GM23338 (cell line): Measurements from ENCODE around the gene SERPINA6. TPM values are rescaled to one million over a fixed set of nuclear protein-coding genes. Genes with fewer than 3 reads are reported as not detected.

Source experiments
- ATAC-seq: fragments of 200-7000 bp; cut with Tn5 transposase; 3 replicates; pipeline ENCODE4 v1.9.1; 2020
- DNase-seq: peaks from one replicate; pipeline ENCODE4 v3.0.0-alpha.2; 2015; ENCODE audit warnings: low spot score
- H2AFZ ChIP-seq: fragments of 200-600 bp; sonication (generic); 2 replicates; pipeline ENCODE4 v1.8.0; 2016; ENCODE audit warnings: antibody characterized with exemption, mild to moderate bottlenecking, moderate library complexity
- H3F3A ChIP-seq: fragments of 200-600 bp; sonication (generic); replicated peaks from 2 replicates; pipeline ENCODE4 v1.8.0; 2017; ENCODE audit warnings: antibody characterized with exemption, mixed run types, low read depth
- H3K27ac ChIP-seq: fragments of 200-600 bp; sonication (generic); 2 replicates; pipeline ENCODE4 v1.6.1; 2016; ENCODE audit warnings: low read depth
- H3K27me3 ChIP-seq: fragments of 200-600 bp; sonication (generic); 2 replicates; pipeline ENCODE4 v1.8.0; 2016; ENCODE audit warnings: mild to moderate bottlenecking, mixed run types, moderate library complexity; ENCODE audit not compliant: insufficient read depth
- H3K36me3 ChIP-seq: fragments of 200-600 bp; sonication (generic); 2 replicates; pipeline ENCODE4 v1.8.0; 2016; ENCODE audit warnings: mild to moderate bottlenecking; ENCODE audit not compliant: insufficient read depth
- H3K4me1 ChIP-seq: fragments of 200-600 bp; sonication (generic); 2 replicates; pipeline ENCODE4 v1.8.0; 2016; ENCODE audit warnings: mild to moderate bottlenecking, moderate library complexity; ENCODE audit not compliant: insufficient read depth
- H3K4me2 ChIP-seq: fragments of 200-600 bp; sonication (generic); 2 replicates; pipeline ENCODE4 v1.7.1; 2017; ENCODE audit warnings: mixed run types
- H3K4me3 ChIP-seq: fragments of 200-600 bp; sonication (generic); 2 replicates; pipeline ENCODE4 v1.6.1; 2016; ENCODE audit warnings: mixed run types
- H3K79me2 ChIP-seq: fragments of 200-600 bp; sonication (generic); replicated peaks from 2 replicates; pipeline ENCODE4 v1.8.0; 2017; ENCODE audit warnings: mild to moderate bottlenecking; ENCODE audit not compliant: insufficient read depth
- H3K9me2 ChIP-seq: fragments of 200-600 bp; sonication (generic); 2 replicates; pipeline ENCODE4 v1.8.0; 2017; ENCODE audit not compliant: insufficient read depth
- H4K20me1 ChIP-seq: fragments of 200-600 bp; sonication (generic); replicated peaks from 2 replicates; pipeline ENCODE4 v1.8.0; 2017; ENCODE audit warnings: mild to moderate bottlenecking; ENCODE audit not compliant: insufficient read depth
- H3K27ac Mint-ChIP-seq: 2 replicates; pipeline ENCODE4 v1.8.0; 2020; ENCODE audit warnings: inconsistent platforms, mild to moderate bottlenecking, moderate library complexity, mixed read lengths
- H3K27me3 Mint-ChIP-seq: 3 replicates; pipeline ENCODE4 v1.8.0; 2022; ENCODE audit warnings: low read depth, mild to moderate bottlenecking, moderate library complexity, mixed read lengths, inconsistent platforms; ENCODE audit not compliant: insufficient read depth, poor library complexity
- H3K36me3 Mint-ChIP-seq: 3 replicates; pipeline ENCODE4 v1.8.0; 2021; ENCODE audit warnings: low read depth, mild to moderate bottlenecking, inconsistent platforms, moderate library complexity, mixed read lengths
- H3K4me1 Mint-ChIP-seq: 3 replicates; pipeline ENCODE4 v1.8.0; 2020; ENCODE audit warnings: mild to moderate bottlenecking, inconsistent platforms, mixed read lengths
- H3K4me3 Mint-ChIP-seq: 3 replicates; pipeline ENCODE4 v1.8.0; 2021; ENCODE audit warnings: moderate library complexity, mild to moderate bottlenecking, inconsistent platforms, mixed read lengths
- H3K9me3 Mint-ChIP-seq: 3 replicates; pipeline ENCODE4 v1.8.0; 2020; ENCODE audit warnings: moderate library complexity, mild to moderate bottlenecking, inconsistent platforms, mixed read lengths
- CREB1 ChIP-seq: fragments of 250-450 bp; sonication (Bioruptor Pico); IDR thresholded peaks from 2 replicates; pipeline ENCODE4 v1.5.0; 2020; ENCODE audit warnings: low read depth, mild to moderate bottlenecking, moderate library complexity
- ETS1 ChIP-seq: IDR thresholded peaks from 2 replicates; pipeline ENCODE4 v1.6.1; 2016; ENCODE audit warnings: antibody characterized with exemption
- EZH2 ChIP-seq: fragments of 200-600 bp; sonication (generic); IDR thresholded peaks from one replicate; pipeline ENCODE4 v1.8.0; 2017; ENCODE audit warnings: antibody characterized with exemption, mild to moderate bottlenecking, low read depth; ENCODE audit not compliant: unreplicated experiment
- EZH2phosphoT487 ChIP-seq: fragments of 200-600 bp; sonication (generic); IDR thresholded peaks from one replicate; pipeline ENCODE4 v1.8.1; 2018; ENCODE audit warnings: antibody characterized with exemption; ENCODE audit not compliant: unreplicated experiment
- JUNB ChIP-seq: IDR thresholded peaks from one replicate; pipeline ENCODE4 v1.6.1; 2016; ENCODE audit warnings: antibody characterized with exemption; ENCODE audit not compliant: unreplicated experiment
- NANOG ChIP-seq: IDR thresholded peaks from 2 replicates; pipeline ENCODE4 v1.6.1; 2016; ENCODE audit warnings: antibody characterized with exemption, borderline replicate concordance
- POLR2AphosphoS5 ChIP-seq: IDR thresholded peaks from 2 replicates; pipeline ENCODE4 v1.6.1; 2016; ENCODE audit warnings: antibody characterized with exemption, low read depth
- REST ChIP-seq: IDR thresholded peaks from one replicate; pipeline ENCODE4 v1.6.1; 2018; ENCODE audit warnings: antibody characterized with exemption; ENCODE audit not compliant: unreplicated experiment
- STAT1 ChIP-seq: IDR thresholded peaks from one replicate; pipeline ENCODE4 v1.6.1; 2016; ENCODE audit warnings: antibody characterized with exemption; ENCODE audit not compliant: unreplicated experiment
- ZNF114 ChIP-seq: fragments of 250-450 bp; sonication (Bioruptor Pico); IDR thresholded peaks from 2 replicates; pipeline ENCODE4 v1.5.0; 2020; ENCODE audit warnings: mild to moderate bottlenecking, moderate library complexity
- ZNF331 ChIP-seq: fragments of 250-450 bp; sonication (Bioruptor Pico); IDR thresholded peaks from 2 replicates; pipeline ENCODE4 v1.5.0; 2020; ENCODE audit warnings: low read depth, mild to moderate bottlenecking, moderate library complexity
- ZNF462 ChIP-seq: fragments of 250-450 bp; sonication (Bioruptor Pico); IDR thresholded peaks from 2 replicates; pipeline ENCODE4 v1.5.0; 2020; ENCODE audit warnings: mild to moderate bottlenecking, moderate library complexity
- polyA plus RNA-seq: library from polyadenylated mRNA; unstranded; fragments of >200 nt; fragmentation: Nextera tagmentation; extraction: Ambion mirVana; gene quantifications from 2 replicates; pipeline ENCODE4 v1.2.1, GENCODE V29; 2016
- total RNA-seq: library from RNA; depleted of rRNA; stranded (reverse); fragments of >200 nt; shearing (Covaris generic); gene quantifications from 2 replicates; pipeline ENCODE4 v1.2.3, GENCODE V29; 2014
- TF ChIP-seq, protein P1 (sequence below), 2 experiments: fragments of 200-600 bp in 1 of 2; sonication (generic) in 1 of 2; conservative IDR thresholded peaks; 2 replicates each; pipeline versions ENCODE4 v1.5.1 to v1.6.1; 2016 to 2017; ENCODE audit warnings: antibody characterized with exemption in 2 of 2, low read depth in 2 of 2, mild to moderate bottlenecking in 2 of 2, moderate library complexity in 1 of 2

Gene SERPINA6
- total and polyA plus RNA-seq, 2 experiments from 2014 or later, result not detected

DNA sequence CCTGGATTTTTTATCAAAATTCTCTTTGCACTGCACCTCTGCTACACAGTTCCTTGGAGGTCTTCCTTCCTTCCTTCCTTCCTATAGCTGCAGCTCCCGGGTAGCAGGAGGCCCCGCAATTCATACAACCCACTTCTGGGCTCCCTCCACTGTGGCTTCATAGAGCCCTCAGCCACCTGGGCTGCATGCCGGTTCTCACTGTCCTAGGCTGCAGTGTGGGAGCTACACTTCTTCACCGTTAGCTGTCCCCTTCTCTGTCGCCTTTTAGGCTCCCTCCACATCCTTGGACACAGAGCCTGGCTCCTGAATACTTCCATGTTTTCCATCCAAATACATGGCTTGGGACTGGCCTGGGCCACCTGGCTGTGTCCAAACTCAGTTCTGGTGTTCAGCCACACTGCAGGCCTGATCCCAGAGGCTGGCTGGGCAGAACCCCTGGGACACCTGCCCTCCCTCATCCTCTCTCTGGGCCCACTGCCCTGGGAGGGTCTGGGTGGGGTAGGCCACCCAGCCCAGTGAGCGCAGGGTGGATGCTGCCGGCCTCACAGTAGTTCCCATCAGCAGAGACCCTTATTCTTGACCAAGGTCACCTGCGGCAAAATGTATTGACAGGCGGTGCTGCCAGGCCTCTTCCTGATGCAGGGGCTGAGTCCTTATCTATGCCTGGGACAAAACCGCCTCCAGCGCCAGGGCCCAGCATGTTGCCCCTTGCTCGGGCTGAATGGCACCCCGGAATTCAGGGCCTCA is 31.8 kb downstream of the SERPINA6 start:
- no peaks in the 10 kb centered on the region for H3K79me2 ChIP-seq
- H3K4me3 Mint-ChIP-seq, result no peak overlapping the region
- peaks cover 6% of the 10 kb centered on the region for H3K27me3 Mint-ChIP-seq
- H3K36me3 ChIP-seq, result no peaks in the 10 kb centered on the region
- ATAC-seq, result no peak
- H2AFZ ChIP-seq, result no peak overlapping the region
- no peaks in the 10 kb centered on the region for H3K27me3 ChIP-seq
- TF ChIP-seq REST, result no peak
- no peak for TF ChIP-seq ZNF331 (CRISPR knock-in tag)
- no peak for TF ChIP-seq ZNF462 (CRISPR knock-in tag)
- TF ChIP-seq POLR2AphosphoS5, result no peak
- TF ChIP-seq, protein P1, sequence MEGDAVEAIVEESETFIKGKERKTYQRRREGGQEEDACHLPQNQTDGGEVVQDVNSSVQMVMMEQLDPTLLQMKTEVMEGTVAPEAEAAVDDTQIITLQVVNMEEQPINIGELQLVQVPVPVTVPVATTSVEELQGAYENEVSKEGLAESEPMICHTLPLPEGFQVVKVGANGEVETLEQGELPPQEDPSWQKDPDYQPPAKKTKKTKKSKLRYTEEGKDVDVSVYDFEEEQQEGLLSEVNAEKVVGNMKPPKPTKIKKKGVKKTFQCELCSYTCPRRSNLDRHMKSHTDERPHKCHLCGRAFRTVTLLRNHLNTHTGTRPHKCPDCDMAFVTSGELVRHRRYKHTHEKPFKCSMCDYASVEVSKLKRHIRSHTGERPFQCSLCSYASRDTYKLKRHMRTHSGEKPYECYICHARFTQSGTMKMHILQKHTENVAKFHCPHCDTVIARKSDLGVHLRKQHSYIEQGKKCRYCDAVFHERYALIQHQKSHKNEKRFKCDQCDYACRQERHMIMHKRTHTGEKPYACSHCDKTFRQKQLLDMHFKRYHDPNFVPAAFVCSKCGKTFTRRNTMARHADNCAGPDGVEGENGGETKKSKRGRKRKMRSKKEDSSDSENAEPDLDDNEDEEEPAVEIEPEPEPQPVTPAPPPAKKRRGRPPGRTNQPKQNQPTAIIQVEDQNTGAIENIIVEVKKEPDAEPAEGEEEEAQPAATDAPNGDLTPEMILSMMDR (conservative IDR thresholded peaks at IDR 0.05; ENCODE audit: low read depth in 2 of 2), result no peak
- no peak for TF ChIP-seq ZNF114 (CRISPR knock-in tag)
- no peak for TF ChIP-seq JUNB
- no peak for TF ChIP-seq ETS1
- no peak for TF ChIP-seq STAT1
- no peak for TF ChIP-seq CREB1 (CRISPR knock-in tag)
- no peak for TF ChIP-seq NANOG
- TF ChIP-seq EZH2phosphoT487, result no peak
- no peak for TF ChIP-seq EZH2
- no peaks in the 10 kb centered on the region for H4K20me1 ChIP-seq
- H3K27ac Mint-ChIP-seq, result no peak overlapping the region; the same call in 1 of the 2 replicates
- no peak overlapping the region for H3K27ac ChIP-seq
- H3K9me3 Mint-ChIP-seq, result no peaks in the 10 kb centered on the region
- H3K9me2 ChIP-seq, result 0 out of 2 replicates have a peak, but pooled peaks cover 10% of the 10 kb centered on the region
- no peaks in the 10 kb centered on the region for H3K36me3 Mint-ChIP-seq
- H3K4me1 Mint-ChIP-seq, result peaks cover 7% of the 10 kb centered on the region; the same call in 2 of the 3 replicates
- H3K4me2 ChIP-seq, result no peak overlapping the region
- H3K4me1 ChIP-seq, result no peaks in the 10 kb centered on the region; the same call in 1 of the 2 replicates
- no peak overlapping the region for H3K4me3 ChIP-seq
- H3F3A ChIP-seq, result no peaks in the 10 kb centered on the region
- no peak for DNase-seq
